ENCODE data around the gene HIBCH. TPM values are rescaled to one million over a fixed set of nuclear protein-coding genes. Genes with fewer than 3 reads are reported as not detected.
"Not testable (repeated sequence)": the region's sequence is repeated elsewhere in the genome, so short reads cannot be mapped to it uniquely, and the experiment has no call there.

The HIBCH gene
- total RNA-seq, 1 donor from 2014 or later = 16.3 TPM

GRCh38 chr2:190222745-190223144, 96.9 kb downstream of the HIBCH start:
- H3K9ac ChIP-seq (ENCODE audit: low read length); H3K9me3 ChIP-seq (ENCODE audit: insufficient read depth, low read depth, low read length); H3K27ac ChIP-seq (ENCODE audit: low read depth, low read length); H3K27ac Mint-ChIP-seq (ENCODE audit: unreplicated experiment); FAIRE-seq; H3K27me3 Mint-ChIP-seq (ENCODE audit: low read depth, unreplicated experiment); H2AFZ ChIP-seq (ENCODE audit: low read depth, low read length); H3K27me3 ChIP-seq (ENCODE audit: insufficient read depth, low read length); DNase-seq (ENCODE audit: low read depth); H3K4me2 ChIP-seq (ENCODE audit: low read length); H3K79me2 ChIP-seq (ENCODE audit: insufficient read depth, low read length); H3K4me3 Mint-ChIP-seq (ENCODE audit: unreplicated experiment); H3K4me3 ChIP-seq (ENCODE audit: insufficient read depth, low read depth, low read length); H3K4me1 ChIP-seq (ENCODE audit: insufficient read depth, low read length); H3K4me1 Mint-ChIP-seq (ENCODE audit: low read depth, unreplicated experiment); H4K20me1 ChIP-seq (ENCODE audit: insufficient read depth, low read length); H3K36me3 ChIP-seq (ENCODE audit: insufficient read depth, low read length): not testable (repeated sequence)
- Mint-ChIP-seq H3K9me3 (ENCODE audit: unreplicated experiment) (peaks cover 21% of the 10 kb centered on the region), H3K36me3 (ENCODE audit: low read depth, unreplicated experiment) (peaks cover 41% of the 10 kb centered on the region)

DNA sequence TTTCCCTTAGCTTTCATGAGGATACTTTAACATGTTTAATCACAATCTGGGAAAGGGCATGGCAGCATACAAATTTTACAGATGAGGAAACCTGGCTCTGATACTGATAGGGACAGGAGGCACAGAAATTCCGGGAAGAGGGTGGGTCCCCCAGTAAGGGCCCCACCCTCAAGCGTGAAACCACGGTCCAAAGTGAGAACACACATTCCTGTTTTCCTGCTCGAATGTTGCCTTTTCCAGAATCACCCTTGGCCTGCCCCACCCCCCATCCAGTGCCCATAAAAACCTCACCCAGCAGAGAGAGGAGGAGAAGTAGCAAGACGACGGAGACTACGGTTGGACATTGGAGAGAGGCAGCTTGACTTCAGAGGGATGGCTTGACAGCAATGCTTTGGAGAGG, 98.2 kb downstream of the HIBCH start:
- H3K36me3 Mint-ChIP-seq (ENCODE audit: low read depth, unreplicated experiment) = peaks cover 35% of the 10 kb centered on the region
- Histone ChIP-seq H4K20me1 (ENCODE audit: insufficient read depth, low read length) (no peaks in the 10 kb centered on the region), H2AFZ (ENCODE audit: low read depth, low read length) (no peak overlapping the region), H3K79me2 (ENCODE audit: insufficient read depth, low read length) (no peaks in the 10 kb centered on the region), H3K27me3 (ENCODE audit: insufficient read depth, low read length) (no peaks in the 10 kb centered on the region), H3K9ac (ENCODE audit: low read length) (no peak overlapping the region), H3K4me1 (ENCODE audit: insufficient read depth, low read length) (no peaks in the 10 kb centered on the region), H3K4me3 (ENCODE audit: insufficient read depth, low read depth, low read length) (no peak overlapping the region), H3K9me3 (ENCODE audit: insufficient read depth, low read depth, low read length) (peaks cover 5% of the 10 kb centered on the region), H3K27ac (ENCODE audit: low read depth, low read length) (no peak overlapping the region), H3K36me3 (ENCODE audit: insufficient read depth, low read length) (peaks cover 2% of the 10 kb centered on the region), H3K4me2 (ENCODE audit: low read length) (no peak overlapping the region)
- peaks cover 15% of the 10 kb centered on the region for H3K9me3 Mint-ChIP-seq (ENCODE audit: unreplicated experiment)
- no peak overlapping the region for H3K4me3 Mint-ChIP-seq (ENCODE audit: unreplicated experiment)
- H3K27me3 Mint-ChIP-seq (ENCODE audit: low read depth, unreplicated experiment) = no peaks in the 10 kb centered on the region
- TF ChIP-seq, protein P1, sequence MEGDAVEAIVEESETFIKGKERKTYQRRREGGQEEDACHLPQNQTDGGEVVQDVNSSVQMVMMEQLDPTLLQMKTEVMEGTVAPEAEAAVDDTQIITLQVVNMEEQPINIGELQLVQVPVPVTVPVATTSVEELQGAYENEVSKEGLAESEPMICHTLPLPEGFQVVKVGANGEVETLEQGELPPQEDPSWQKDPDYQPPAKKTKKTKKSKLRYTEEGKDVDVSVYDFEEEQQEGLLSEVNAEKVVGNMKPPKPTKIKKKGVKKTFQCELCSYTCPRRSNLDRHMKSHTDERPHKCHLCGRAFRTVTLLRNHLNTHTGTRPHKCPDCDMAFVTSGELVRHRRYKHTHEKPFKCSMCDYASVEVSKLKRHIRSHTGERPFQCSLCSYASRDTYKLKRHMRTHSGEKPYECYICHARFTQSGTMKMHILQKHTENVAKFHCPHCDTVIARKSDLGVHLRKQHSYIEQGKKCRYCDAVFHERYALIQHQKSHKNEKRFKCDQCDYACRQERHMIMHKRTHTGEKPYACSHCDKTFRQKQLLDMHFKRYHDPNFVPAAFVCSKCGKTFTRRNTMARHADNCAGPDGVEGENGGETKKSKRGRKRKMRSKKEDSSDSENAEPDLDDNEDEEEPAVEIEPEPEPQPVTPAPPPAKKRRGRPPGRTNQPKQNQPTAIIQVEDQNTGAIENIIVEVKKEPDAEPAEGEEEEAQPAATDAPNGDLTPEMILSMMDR (IDR thresholded peaks at IDR 0.05; ENCODE audit: insufficient read depth, low read depth, low read length) = no peak
- TF ChIP-seq EZH2 (IDR thresholded peaks at IDR 0.05; ENCODE audit: insufficient read depth, low read length) = no peak
- no peak overlapping the region for H3K27ac Mint-ChIP-seq (ENCODE audit: unreplicated experiment)
- no peak for FAIRE-seq
- H3K4me1 Mint-ChIP-seq (ENCODE audit: low read depth, unreplicated experiment) = no peaks in the 10 kb centered on the region
- DNase-seq (ENCODE audit: low read depth) = no peak

DNA sequence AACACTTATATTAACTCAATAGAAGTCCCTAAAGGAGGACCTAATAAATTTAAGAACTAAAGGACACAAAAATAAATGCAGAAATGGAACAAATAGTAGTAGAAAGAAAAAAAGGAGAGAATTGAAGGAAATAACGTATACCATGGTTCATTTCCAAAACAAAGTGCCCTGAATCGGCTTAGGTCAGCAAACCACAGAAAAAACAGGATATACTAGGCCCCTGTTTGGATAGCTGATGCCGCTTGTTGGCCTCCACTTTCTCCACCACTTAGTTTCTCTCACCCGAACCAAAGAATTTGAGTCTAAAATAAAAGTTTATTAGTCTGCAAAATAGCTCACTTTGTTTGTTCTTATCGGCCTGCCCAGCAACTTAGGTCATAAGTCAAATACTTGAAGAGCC, 100.4 kb downstream of the HIBCH start:
- H3K27ac ChIP-seq (ENCODE audit: low read depth, low read length) = no peak overlapping the region
- H2AFZ ChIP-seq (ENCODE audit: low read depth, low read length) = no peak overlapping the region
- H3K79me2 ChIP-seq (ENCODE audit: insufficient read depth, low read length) = no peaks in the 10 kb centered on the region
- DNase-seq (ENCODE audit: low read depth) (no peak), FAIRE-seq (no peak)
- no peaks in the 10 kb centered on the region for H3K4me1 Mint-ChIP-seq (ENCODE audit: low read depth, unreplicated experiment)
- TF ChIP-seq, protein P1 (IDR thresholded peaks at IDR 0.05; ENCODE audit: insufficient read depth, low read depth, low read length) = no peak
- no peak for TF ChIP-seq EZH2 (IDR thresholded peaks at IDR 0.05; ENCODE audit: insufficient read depth, low read length)
- no peaks in the 10 kb centered on the region for H3K27me3 Mint-ChIP-seq (ENCODE audit: low read depth, unreplicated experiment)
- H3K4me1 ChIP-seq (ENCODE audit: insufficient read depth, low read length) = peaks cover 5% of the 10 kb centered on the region
- no peak overlapping the region for H3K4me3 ChIP-seq (ENCODE audit: insufficient read depth, low read depth, low read length)
- peaks cover 2% of the 10 kb centered on the region for H3K36me3 ChIP-seq (ENCODE audit: insufficient read depth, low read length)
- no peak overlapping the region for H3K27ac Mint-ChIP-seq (ENCODE audit: unreplicated experiment)
- peaks cover 5% of the 10 kb centered on the region for H3K9me3 ChIP-seq (ENCODE audit: insufficient read depth, low read depth, low read length)
- H4K20me1 ChIP-seq (ENCODE audit: insufficient read depth, low read length) = no peaks in the 10 kb centered on the region
- H3K4me3 Mint-ChIP-seq (ENCODE audit: unreplicated experiment) = no peak overlapping the region
- no peak overlapping the region for H3K4me2 ChIP-seq (ENCODE audit: low read length)
- H3K9me3 Mint-ChIP-seq (ENCODE audit: unreplicated experiment) = peaks cover 2% of the 10 kb centered on the region
- H3K27me3 ChIP-seq (ENCODE audit: insufficient read depth, low read length) = no peaks in the 10 kb centered on the region
- peaks cover 27% of the 10 kb centered on the region for H3K36me3 Mint-ChIP-seq (ENCODE audit: low read depth, unreplicated experiment)
- H3K9ac ChIP-seq (ENCODE audit: low read length) = no peak overlapping the region

Measured in astrocyte (in vitro differentiated cells and primary cell).